ENCODE results near the gene CDH23.

GRCh38 chr10:71833451-71834342 is 437.0 kb downstream of the CDH23 start:
- TF ChIP-seq POLR2A (IDR thresholded peaks at IDR 0.05) (no peak), CTCF (IDR thresholded peaks at IDR 0.05) (no peak), POLR2AphosphoS5 (IDR thresholded peaks at IDR 0.05) (no peak), EP300 (IDR thresholded peaks at IDR 0.05) (no peak)

Data from upper lobe of left lung (tissue), 4 donors.